Uterus (tissue), 2 donors: ENCODE data around the gene ZC3H7A.

ENCODE experiments used
- CTCF ChIP-seq, 4 experiments: fragments of 200-600 bp in 2 of 4; fragments of 450-650 bp in 2 of 4; sonication (generic) in 2 of 4; IDR thresholded peaks; one replicate each; pipeline ENCODE4 v1.5.1; 2016 to 2019; ENCODE audit warnings: antibody characterized with exemption in 4 of 4, mild to moderate bottlenecking in 2 of 4, moderate library complexity in 1 of 4
- POLR2A ChIP-seq, 2 donors: fragments of 450-650 bp; IDR thresholded peaks; one replicate each; pipeline ENCODE4 v1.6.1; 2016; ENCODE audit warnings: antibody characterized with exemption in 2 of 2, mild to moderate bottlenecking in 1 of 2, moderate library complexity in 1 of 2

DNA sequence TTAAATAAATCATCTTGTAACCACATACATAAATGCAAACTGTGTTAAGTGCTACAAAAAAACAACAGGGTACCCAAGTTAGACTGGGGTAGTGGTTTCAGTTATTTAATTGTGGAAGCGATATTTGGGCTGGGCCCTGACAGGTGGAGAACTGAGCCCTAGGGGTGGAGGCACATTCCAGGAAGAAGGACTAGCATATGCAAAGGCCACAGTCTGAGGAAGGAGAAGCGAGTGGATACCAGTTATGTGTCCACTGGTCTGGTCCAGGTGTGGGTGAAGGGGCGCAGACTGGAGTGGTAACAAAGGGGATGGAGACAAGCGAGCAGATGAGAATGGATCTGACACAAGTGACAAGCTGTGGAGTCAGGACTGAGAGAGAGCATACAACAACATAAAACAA, 77.3 kb downstream of the ZC3H7A start:
- TF ChIP-seq POLR2A (IDR thresholded peaks at IDR 0.05) (no peak), CTCF (IDR thresholded peaks at IDR 0.05) (no peak)
